Purkinje cell (primary cell): Measurements from ENCODE around the gene ABCC11. TPM values are rescaled to one million over a fixed set of nuclear protein-coding genes. Genes with fewer than 3 reads are reported as not detected.

ENCODE experiments used
- polyA plus RNA-seq: library from polyadenylated mRNA; unstranded; fragments of >200 nt; fragmentation: Nextera tagmentation; gene quantifications from 2 replicates; pipeline ENCODE4 v1.2.1, GENCODE V29; 2014

Gene ABCC11
- polyA plus RNA-seq: 0.20 TPM in 1 of 2 replicates, not detected in the other

DNA sequence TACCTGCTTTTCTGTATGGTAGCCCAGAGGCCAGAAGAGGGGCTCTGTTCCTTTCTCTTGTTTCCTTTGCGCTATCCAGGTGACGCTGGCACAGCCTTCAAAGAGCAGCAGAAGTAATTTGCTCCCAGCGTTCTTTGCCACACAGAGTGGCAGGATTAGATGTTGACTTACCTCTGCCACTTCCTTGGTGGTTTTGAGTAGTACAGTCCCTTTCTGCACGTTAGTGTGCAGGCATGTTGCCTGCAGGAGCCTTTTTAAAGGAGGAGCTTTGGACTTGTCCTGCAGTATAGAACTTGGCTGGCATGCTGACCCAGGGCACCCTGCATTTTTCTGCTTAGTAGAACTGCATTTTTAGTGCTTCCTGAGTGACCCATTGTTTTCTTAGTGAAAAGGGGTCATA, at the start of gene ABCC11:
TSS of gene ABCC11 (minus strand) at position 229 of the 400 bp plus-strand sequence. CDS start 15,618 bp downstream, outside the sequence.

GRCh38 chr16:48244080-48244862, 3.1 kb downstream of the ABCC11 start, which contains the start of gene LONP2:
Gene LONP2 (plus strand): TSS chr16:48244300. CDS start chr16:48244389, 89 bp downstream.

DNA sequence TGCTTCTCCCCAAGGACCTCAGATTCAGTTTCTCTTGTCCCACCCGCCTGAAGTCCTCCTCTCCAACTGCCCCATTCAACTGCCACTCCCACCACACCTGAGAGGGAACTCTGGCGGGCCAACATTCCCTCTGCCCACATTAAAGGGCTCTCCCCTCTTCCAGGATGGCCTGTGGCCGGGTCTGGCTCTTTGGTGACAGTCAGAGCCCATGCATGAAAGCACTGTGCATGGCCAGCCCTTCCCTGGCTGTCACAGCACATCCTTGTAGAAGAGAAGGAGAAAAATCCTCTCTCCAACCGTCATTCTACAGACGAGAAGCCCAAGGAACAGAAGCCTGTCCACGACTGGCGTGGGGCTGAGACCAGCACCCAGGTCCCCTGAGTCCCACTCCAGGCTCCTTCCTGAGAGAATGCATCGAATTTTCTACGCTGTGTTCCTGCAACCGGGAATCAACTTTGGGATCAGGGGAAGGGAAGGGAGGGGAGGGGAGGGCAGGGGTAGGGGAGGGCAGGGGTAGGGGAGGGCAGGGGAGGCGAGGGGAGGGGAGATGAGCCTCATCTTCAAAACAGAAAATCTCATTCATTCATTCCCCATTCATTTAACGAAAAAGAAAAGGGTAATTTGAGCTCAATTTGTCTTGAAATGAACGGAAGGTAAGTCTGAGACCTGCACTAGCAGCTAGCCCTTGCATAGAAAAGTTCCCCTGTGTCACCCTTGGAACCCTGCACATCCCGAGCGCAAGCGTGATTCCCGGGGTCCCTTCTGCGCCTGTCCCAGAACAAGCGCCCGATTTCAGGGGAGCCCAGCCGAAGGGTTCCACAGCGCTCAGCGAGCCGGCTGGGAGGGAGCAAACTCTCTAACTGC, 91.2 kb downstream of the ABCC11 start, which contains the start of gene ABCC12:
TSS of gene ABCC12 (minus strand) at position 68 of the 864 bp plus-strand sequence. CDS start 9,569 bp downstream, outside the sequence.

Other genes with a start within 250 kb of the ABCC11 start
- gene ABCC12, start 91.5 kb downstream of the ABCC11 start, polyA plus RNA-seq: 20.7 and 22.3 TPM in 2 replicates
- 24.6 and 32.9 TPM in 2 replicates for gene LONP2, start 3.2 kb downstream of the ABCC11 start, polyA plus RNA-seq
- 21.3 and 23.7 TPM in 2 replicates for gene SIAH1, start 137.9 kb upstream of the ABCC11 start, polyA plus RNA-seq